SK-MEL-5 (cell line): Measurements from ENCODE around the gene CEP170B. TPM values are rescaled to one million over a fixed set of nuclear protein-coding genes. Genes with fewer than 3 reads are reported as not detected.
"Not testable (repeated sequence)": the region's sequence is repeated elsewhere in the genome, so short reads cannot be mapped to it uniquely, and the experiment has no call there.

Experiments
- DNase-seq: peaks from one replicate; pipeline ENCODE4 v3.0.0-alpha.2; 2016; ENCODE audit warnings: low read depth, low spot score
- in situ Hi-C: cut with HindIII; loops from 2 replicates; pipeline ENCODE4 v1.10.0; 2016; ENCODE audit warnings: low sequenced_read_pairs, high pct_unique_total_duplicates, low pct_unique_long_range_greater_than_20kb
- total RNA-seq: library from RNA; depleted of rRNA; stranded (reverse); fragments of >200 nt; shearing (Covaris generic); gene quantifications from 2 replicates; pipeline ENCODE4 v1.2.3, GENCODE V29; 2014

CEP170B gene
- total RNA-seq, 1 experiment from 2014 or later: 20.2 TPM

DNA sequence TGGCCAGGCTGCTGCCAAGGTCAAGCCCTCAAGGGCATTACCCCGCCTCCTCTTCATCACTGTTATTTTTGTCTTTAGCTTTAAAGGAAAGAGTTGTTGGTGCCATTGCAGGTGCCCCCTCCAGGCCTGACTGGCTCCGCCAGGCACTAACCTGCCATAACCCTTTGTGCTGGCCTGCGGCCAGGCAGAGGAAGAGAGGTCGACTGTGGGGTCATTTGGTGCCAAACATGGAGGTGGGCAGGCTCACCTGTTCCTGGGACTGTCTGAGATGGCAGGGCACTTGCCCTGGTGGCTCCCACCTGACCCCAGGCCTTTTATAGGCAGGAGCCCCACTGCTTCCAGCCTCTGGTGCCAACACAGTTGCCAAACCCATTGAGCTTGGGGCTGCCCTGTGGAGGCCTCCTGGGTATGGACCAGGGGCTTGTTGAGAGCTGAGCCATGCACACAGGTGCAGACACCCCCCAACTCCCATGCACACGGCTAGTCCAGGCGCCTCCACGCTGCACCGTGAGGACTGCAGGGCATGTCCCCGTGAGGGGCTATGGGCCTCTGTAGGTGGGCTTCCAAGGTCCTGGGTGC, 30.2 kb downstream of the CEP170B start:
- DNase-seq: no peak
- in situ Hi-C loops: no loop called here

DNA sequence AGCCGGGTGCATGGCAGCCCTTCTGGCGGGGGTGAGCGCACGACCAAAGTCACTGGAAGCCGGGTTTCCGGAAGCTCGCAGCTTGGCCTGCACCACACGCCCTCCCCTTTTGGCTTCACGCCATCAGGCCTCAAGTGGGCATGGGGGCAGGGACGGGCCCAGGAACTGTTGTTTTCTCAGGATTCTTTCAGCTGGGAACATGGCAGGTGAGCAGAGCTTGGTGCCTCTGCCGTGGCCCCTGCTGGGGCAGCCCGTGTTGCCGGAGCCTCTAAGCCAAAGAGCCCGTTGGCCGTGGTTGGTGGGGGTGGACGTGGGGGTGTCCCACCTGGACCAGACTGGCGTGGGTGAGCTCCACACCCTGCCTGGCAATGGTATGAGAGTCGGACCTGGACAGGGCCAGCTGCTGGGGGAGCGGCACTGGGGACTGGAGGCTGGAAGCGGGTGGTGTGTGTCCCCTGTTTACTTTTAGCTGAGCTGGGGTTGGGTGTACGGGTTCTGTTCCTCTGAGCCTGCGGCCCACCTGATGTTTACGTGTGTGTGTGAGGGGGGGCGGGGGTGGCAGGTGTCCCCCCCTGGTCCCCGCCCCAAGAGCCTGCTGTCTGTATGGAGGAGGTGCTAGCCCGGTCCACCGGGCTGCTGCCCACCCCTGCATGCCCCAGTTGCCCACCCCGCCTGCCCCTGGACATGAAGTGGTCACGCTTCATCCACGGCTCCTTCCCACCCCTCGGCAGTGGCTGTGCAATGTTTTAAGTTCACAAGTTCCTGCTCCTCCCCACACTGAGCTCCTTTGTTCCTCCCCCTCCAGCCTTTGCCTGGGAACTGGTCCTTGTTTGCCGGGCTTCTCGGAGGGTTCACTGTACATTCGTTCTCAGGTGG, 31.0 kb downstream of the CEP170B start:
- peak; percentile 66 for DNase-seq
- in situ Hi-C loops: no loop called here

DNA sequence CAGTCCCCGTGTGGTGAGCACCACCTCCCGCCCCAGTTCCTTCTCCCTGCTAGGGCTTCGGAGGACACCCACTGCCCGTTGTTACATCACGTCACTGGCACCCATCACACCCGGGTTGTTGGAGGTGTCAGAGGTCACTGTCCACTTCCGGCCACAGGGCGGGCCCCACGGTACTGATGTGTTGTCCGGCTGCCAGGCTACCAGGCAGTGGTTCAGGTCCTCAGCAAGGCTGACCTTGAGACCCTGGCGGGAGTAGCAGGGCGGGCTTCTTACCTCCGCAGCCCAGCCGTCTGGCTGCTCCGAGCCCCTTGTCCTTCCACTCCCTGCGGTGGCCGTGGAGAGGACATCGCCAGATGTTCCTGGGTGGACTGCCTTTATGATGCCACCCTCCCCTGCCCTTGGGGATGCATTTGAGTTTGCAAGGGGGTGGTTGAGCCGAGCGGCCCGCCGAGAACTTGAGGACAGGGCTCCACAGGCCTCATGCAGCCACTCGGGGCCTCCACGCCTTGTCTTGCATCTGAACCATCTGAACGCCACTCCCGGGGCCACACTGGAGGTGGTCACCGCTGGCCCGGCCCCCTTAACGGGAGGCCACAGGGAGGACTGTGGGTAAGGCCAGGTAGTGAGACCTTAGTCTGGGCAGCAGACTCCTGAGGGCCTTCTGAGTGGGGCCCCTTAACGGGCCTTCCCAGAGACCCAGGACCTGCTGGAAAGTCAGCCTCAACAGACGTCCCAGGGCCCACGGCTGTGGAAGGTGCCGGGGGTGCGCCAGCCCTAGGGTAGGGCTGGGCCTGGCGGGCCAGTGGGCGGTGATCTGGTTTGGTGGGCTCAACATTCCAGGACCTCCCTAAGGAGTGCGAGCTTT, 32.5 kb downstream of the CEP170B start:
- no peak for DNase-seq
- in situ Hi-C loops: no loop called here

DNA sequence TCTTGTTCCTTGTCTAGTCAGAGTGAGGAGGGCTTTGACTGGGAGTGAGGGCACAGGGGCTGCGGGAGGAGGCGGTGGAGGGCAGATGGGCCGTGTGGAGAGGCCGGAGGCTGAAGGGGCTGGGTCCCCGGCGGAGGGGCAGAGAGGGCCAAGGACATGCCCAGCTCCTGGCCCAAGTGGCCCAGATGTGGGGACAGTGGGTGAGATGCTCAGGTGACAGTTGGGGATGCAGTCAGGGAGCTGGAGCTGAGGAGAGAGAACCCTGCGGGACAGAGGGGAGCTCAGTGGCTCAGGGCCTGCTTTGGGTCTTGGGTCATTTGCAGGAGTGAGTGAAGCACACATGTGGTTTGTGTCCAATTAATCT, 33.1 kb downstream of the CEP170B start:
- in situ Hi-C loops: no loop called here
- no peak for DNase-seq

DNA sequence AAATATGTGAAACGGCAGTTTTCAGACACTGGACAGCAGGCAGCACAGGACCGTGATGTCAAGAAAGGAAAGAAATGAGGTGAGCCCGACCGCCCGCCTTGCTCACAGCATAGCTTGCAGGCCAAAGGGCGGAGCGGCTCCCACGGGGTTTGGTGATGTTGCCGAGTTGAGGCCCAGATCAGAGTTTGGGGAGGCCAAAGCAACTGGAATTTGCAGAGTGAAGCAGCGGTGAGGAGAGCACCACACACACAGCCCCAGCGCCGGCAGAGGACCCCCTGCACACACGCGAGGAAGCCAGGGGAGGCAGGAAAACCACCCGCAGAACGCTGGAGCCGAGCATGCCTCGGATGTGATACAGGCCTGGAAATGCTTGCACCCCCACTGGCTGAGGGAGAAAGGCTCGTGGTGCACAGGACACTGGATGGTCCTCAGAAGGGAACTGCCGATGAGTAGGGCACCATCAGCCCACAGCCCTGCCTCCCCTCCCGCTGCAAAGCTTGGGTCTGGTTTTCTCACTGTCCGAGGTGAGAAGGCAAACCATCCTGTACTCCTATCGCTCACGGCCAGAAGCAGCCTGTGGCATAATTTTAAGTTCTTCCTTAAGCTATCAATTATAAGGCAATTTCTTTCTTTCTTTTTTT, 33.9 kb downstream of the CEP170B start:
- in situ Hi-C loops: no loop called here
- DNase-seq: no peak

DNA sequence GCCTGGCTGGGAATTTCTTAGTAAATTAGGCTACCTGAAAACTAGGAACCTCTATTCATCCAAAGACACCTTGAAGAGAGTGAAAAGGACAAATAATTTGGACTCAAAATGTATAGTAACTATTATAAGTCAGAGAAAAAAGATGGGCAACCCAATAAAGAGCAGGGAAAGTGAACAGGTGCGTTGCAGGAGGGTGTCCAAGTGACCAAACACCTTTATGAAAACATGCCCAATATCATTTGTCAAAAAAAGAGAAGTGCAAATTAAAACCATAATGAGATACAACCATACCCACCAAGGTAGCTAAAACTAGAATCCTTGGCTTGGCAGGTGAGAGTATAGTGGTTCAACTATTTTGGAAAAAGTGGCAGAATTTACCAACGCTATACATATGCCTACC, 34.7 kb downstream of the CEP170B start:
- in situ Hi-C loops: no loop called here
- no peak for DNase-seq

DNA sequence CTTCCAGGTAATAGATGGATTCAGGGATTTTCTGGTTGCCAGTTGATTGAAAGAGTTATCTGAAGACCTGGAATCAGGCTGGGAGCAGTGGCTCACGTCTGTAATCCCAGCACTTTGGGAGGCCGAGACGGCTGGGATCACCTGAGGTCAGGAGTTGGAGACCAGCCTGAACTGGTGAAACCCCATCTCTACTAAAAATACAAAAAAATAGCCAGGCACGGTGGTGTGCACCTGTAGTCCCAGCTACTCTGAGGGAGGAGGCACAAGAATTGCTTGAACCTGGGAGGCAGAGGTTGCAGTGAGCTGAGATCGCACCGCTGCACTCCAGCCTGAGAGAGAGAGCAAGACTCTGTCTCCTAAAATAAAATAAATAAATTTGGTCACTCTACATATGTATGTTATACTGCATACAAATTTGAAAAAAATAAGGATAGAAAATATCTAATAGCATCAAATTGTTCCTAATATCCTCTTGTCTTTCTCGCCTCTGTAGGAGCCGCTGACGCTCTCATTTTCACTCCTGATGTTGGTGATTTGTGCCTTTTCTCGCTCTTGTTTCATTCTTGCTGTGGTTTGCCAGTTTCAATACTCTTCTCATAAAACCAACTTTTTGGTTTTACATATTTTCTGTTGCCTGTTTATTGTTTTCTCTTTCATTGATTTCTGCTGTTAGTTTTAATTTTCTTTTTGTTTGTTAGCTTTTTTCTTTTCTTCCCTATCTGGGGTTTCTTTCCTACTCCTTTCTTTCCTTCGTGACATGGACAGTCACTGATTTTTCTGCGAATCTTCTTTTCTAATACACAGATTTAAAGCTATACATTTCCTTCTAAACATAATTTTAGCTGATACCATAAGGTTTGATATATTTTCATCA, 35.8 kb downstream of the CEP170B start:
- in situ Hi-C loops: no loop called here
- DNase-seq: no peak

DNA sequence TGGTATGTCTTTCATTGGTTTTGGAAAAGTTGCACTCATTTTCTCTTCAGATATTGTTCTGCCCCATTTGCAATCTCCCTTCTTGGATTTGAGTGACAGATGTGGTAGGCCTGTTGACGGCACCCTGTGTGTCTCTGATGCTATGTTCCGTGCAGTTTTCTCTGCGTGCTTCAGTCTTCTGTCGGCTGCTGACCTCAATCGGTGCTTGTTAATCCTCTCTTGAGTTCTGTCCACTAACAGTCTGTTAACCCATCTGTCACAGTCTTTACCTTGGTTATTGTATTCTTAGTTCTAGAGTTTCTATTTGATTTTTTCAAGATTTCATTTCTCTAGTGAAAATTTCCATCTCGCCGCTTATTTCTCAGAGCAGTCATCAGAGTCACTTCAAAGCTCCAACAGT, 38.9 kb downstream of the CEP170B start:
- in situ Hi-C loops: no loop called here
- no peak for DNase-seq

DNA sequence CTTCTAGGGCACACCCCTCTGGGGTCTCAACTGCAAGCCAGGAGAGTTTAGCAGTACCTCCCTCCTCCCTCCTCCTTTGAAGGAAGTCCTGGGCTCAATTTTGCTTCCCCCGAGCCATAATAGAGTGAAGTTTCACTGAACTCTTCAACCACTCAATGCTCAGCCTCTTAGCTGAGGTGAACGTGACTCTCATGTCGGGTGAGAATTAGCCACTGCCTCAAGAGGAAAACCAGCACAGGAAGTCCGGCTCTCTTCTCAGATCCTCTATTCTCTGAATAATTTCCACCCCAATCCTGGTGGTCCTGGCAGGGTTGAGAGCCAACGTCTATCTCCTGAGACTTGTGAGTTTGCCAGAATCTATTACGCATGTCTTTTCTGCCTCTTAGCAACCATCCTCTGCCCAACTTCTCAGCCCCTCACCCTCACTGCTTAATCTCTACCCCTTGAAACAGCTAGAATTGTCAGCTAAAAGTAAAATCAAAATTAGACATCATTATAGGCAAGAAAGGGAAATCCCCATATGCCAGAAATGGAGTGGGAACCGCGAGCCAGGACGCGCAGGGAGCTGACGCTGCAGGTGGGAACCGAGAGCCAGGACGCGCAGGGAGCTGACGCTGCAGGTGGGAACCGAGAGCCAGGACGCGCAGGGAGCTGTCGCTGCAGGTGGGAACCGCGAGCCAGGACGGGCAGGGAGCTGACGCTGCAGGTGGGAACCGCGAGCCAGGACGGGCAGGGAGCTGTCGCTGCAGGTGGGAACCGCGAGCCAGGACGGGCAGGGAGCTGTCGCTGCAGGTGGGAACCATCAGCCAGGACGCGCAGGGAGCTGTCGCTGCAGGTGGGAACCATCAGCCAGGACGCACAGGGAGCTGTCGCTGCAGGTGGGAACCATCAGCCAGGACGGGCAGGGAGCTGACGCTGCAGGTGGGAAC, 39.8 kb downstream of the CEP170B start:
- in situ Hi-C loops, DNase-seq: not testable (repeated sequence)

DNA sequence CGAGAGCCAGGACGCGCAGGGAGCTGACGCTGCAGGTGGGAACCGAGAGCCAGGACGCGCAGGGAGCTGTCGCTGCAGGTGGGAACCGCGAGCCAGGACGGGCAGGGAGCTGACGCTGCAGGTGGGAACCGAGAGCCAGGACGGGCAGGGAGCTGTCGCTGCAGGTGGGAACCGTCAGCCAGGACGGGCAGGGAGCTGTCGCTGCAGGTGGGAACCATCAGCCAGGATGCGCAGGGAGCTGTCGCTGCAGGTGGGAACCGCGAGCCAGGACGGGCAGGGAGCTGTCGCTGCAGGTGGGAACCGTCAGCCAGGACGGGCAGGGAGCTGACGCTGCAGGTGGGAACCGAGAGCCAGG, 40.5 kb downstream of the CEP170B start:
- DNase-seq, in situ Hi-C loops: not testable (repeated sequence)

DNA sequence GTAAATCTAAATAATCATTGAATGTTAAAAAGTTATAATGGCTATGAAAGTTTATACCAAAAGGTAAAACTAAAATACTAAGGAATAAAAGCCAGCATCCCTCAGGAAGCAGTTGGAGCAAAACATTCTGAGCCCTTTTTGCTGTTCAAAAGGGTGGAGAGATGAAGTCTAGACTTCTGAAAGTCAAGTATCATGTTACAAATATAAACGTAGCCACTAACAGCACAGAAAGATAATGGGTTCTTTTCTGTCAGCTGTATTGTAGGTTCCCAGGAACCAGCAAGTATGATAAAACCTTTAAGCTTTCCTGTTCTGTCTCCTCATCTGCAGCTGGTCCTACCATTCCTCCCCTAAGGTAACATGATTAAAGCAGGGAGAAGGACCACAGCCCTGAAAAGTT, 43.2 kb downstream of the CEP170B start:
- DNase-seq: no peak
- in situ Hi-C loops: no loop called here

DNA sequence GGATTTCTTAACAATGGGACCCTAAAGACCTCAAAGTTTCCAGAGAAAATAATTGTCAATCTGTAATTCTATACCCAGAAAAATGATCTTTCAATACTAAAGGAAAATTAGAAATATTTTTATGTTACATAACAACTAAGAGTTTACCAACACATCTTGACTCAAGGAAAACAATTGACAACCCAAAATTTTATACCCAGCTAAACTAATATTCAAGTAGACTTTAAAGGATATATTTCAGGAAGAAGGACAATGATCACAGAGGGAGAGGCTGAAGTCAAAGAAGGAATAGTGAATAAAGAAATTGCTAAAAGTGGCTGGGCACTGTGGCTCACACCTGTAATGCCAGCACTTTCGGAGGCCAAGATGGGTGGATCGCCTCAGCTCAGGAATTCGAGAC, 47.0 kb downstream of the CEP170B start:
- in situ Hi-C loops: no loop called here
- no peak for DNase-seq

DNA sequence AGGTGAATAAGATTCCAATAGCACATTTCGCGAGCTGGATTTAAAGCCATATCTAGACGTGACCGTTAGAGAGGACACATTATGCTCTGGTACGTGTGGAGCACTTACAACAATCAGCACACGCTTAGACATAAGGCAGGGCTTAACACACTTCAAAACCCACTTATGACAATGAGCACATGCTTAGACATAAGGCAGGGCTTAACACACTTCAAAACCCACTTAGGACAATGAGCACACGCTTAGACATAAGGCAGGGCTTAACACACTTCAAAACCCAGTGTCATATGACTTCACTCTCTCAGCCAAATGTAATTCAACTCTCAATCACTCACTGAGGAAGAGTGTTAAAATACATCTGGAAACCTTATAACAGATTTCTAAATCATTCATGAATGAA, 48.4 kb downstream of the CEP170B start:
- in situ Hi-C loops: no loop called here
- DNase-seq: no peak

DNA sequence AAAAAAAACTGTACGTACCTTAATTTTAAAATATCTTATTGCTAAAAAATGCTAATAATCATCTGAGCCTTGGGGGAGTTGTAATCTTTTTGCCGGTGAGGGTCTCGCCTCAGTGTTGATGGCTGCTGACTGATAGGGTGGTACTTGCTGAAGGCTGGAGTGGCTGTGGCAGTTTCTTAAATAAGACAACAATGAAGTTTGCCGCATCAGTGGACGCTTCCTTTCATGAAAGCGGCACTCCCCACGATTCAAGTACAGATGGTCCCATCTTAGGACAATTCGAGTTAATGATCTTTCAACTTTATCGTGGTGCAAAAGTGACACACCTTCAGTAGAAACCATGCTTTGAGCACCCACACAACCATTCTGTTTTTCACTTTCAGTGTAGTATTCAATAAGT, 52.0 kb downstream of the CEP170B start:
- DNase-seq: no peak
- in situ Hi-C loops: no loop called here

DNA sequence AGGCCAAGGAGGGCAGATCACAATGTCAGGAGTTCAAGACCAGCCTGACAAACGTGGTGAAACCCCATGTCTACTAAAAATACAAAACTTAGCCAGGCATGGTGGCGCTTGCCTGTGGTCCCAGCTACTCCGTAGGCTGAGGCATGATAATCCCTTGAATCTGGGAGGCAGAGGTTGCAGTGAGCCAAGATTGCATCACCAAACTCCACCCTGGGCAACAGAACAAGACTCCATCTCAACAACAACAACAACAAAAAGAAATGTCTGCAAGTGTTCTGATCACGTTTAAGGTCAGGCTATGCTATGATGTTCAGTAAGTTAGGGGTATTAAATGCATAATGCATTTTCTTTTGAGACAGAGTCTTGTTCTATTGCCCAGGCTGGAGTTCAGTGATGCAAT, 52.9 kb downstream of the CEP170B start:
- in situ Hi-C loops: no loop called here
- no peak for DNase-seq
